ENCODE data around the gene HIRA. TPM values are rescaled to one million over a fixed set of nuclear protein-coding genes. Genes with fewer than 3 reads are reported as not detected.

Gene HIRA
- total and polyA plus RNA-seq, 9 of the 15 experiments (the other 6 are each of a cell fraction or from before 2014, with no cell fraction given) = 0.96 to 132 (median 58.4) TPM

GRCh38 chr22:19479355-19480172 is 48.0 kb upstream of the HIRA start, which contains the start of gene CDC45 (continued):
- TF ChIP-seq MCM2 (IDR thresholded peaks at IDR 0.05; ENCODE audit: low read depth) (no peak), ZBTB33 (CRISPR knock-in tag; IDR thresholded peaks at IDR 0.05) (no peak), SNRNP70 (optimal IDR thresholded peaks at IDR 0.05; ENCODE audit: low read depth, low read length) (no peak), THAP12 (CRISPR knock-in tag; IDR thresholded peaks at IDR 0.05) (peak; percentile 41; the same call in 1 of the 2 replicates), HES1 (IDR thresholded peaks at IDR 0.05; ENCODE audit: low read depth) (no peak), MXD1 (CRISPR knock-in tag; IDR thresholded peaks at IDR 0.05; ENCODE audit: borderline replicate concordance, poor library complexity, severe bottlenecking) (peak; percentile 90), SIN3A (IDR thresholded peaks at IDR 0.05; ENCODE audit: borderline replicate concordance in 2 of 2, control insufficient read depth in 1 of 2, low read depth in 2 of 2, low read length in 2 of 2) (no peak), IRF2 (CRISPR knock-in tag; IDR thresholded peaks at IDR 0.05) (no peak), HINFP (tag; conservative IDR thresholded peaks at IDR 0.05; ENCODE audit: low read depth) (peak; percentile 86; the same call in 1 of the 2 replicates)
